ENCODE results near the gene ANK2.

The ANK2 gene
- long read RNA-seq, partial matches to known transcripts = 2 of 9 reads
- long read RNA-seq, other reads (novel, unspliced or antisense) = 7 of 9 reads

GRCh38 chr4:113049421-113050370 lies at the start of gene ANK2:
Gene ANK2 (plus strand): TSS chr4:113049653. CDS start chr4:113049729, 76 bp downstream.
- no peak within 1 kb of the TSS for H3K27ac ChIP-seq (replicated peaks)
- no peaks in the 10 kb centered on the region for H3K27me3 ChIP-seq (ENCODE audit: insufficient read depth, poor library complexity, severe bottlenecking)
- no peak within 1 kb of the TSS for H3K4me3 ChIP-seq (replicated peaks; ENCODE audit: insufficient read depth, low read length)
- DNase-seq (ENCODE audit: low read depth in 1 of 2, low spot score in 1 of 2) = no peak
- TF ChIP-seq CTCF (IDR thresholded peaks at IDR 0.05; ENCODE audit: insufficient read depth, low read length) (no peak), GABPA (IDR thresholded peaks at IDR 0.05; ENCODE audit: low read depth) (no peak)

GRCh38 chr4:113003841-113004240 lies 45.6 kb upstream of the ANK2 start:
- no peak for DNase-seq (ENCODE audit: low read depth in 1 of 2, low spot score in 1 of 2)
- Histone ChIP-seq H3K27ac (replicated peaks) (no peak overlapping the region), H3K27me3 (ENCODE audit: insufficient read depth, poor library complexity, severe bottlenecking) (no peaks in the 10 kb centered on the region), H3K4me3 (replicated peaks; ENCODE audit: insufficient read depth, low read length) (no peak overlapping the region)
- TF ChIP-seq SPI1 (IDR thresholded peaks at IDR 0.05; ENCODE audit: borderline replicate concordance, low read depth) (no peak), CTCF (IDR thresholded peaks at IDR 0.05; ENCODE audit: insufficient read depth, low read length) (no peak), REST (IDR thresholded peaks at IDR 0.05; ENCODE audit: insufficient replicate concordance, low read depth) (no peak), POLR2AphosphoS5 (IDR thresholded peaks at IDR 0.05; ENCODE audit: low read depth) (no peak), GABPA (IDR thresholded peaks at IDR 0.05; ENCODE audit: low read depth) (no peak)

GRCh38 chr4:113004655-113005054 lies 44.8 kb upstream of the ANK2 start:
- TF ChIP-seq POLR2AphosphoS5 (IDR thresholded peaks at IDR 0.05; ENCODE audit: low read depth) = no peak
- no peak for TF ChIP-seq SPI1 (IDR thresholded peaks at IDR 0.05; ENCODE audit: borderline replicate concordance, low read depth)
- no peak for TF ChIP-seq CTCF (IDR thresholded peaks at IDR 0.05; ENCODE audit: insufficient read depth, low read length)
- no peak for TF ChIP-seq REST (IDR thresholded peaks at IDR 0.05; ENCODE audit: insufficient replicate concordance, low read depth)
- TF ChIP-seq GABPA (IDR thresholded peaks at IDR 0.05; ENCODE audit: low read depth) = no peak
- DNase-seq (ENCODE audit: low read depth in 1 of 2, low spot score in 1 of 2) = no peak
- H3K4me3 ChIP-seq (replicated peaks; ENCODE audit: insufficient read depth, low read length) = no peak overlapping the region
- no peak overlapping the region for H3K27ac ChIP-seq (replicated peaks)
- H3K27me3 ChIP-seq (ENCODE audit: insufficient read depth, poor library complexity, severe bottlenecking) = no peaks in the 10 kb centered on the region
